Liver (tissue), 3 donors: ENCODE measurements around the gene KRTAP10-2.

ENCODE experiments used
- CTCF ChIP-seq: fragments of 150-350 bp; IDR thresholded peaks from 2 replicates; pipeline ENCODE4 v1.5.1; 2017; ENCODE audit warnings: improper control_type of control experiment, low read depth, low read length; ENCODE audit not compliant: missing input control
- EGR1 ChIP-seq, 2 donors: IDR thresholded peaks; 2 replicates each; pipeline ENCODE4 v1.6.1; 2016 to 2018; ENCODE audit warnings: antibody characterized with exemption in 2 of 2, low read depth in 2 of 2
- FOXA2 ChIP-seq: IDR thresholded peaks from 2 replicates; pipeline ENCODE4 v1.6.1; 2016; ENCODE audit warnings: antibody characterized with exemption
- GABPA ChIP-seq, 2 donors: IDR thresholded peaks in 1 of 2; conservative IDR thresholded peaks in 1 of 2; 2 replicates each; pipeline ENCODE4 v1.6.1; 2016; ENCODE audit warnings: antibody characterized with exemption in 2 of 2, mild to moderate bottlenecking in 1 of 2, moderate library complexity in 1 of 2
- HNF4G ChIP-seq: IDR thresholded peaks from 2 replicates; pipeline ENCODE4 v1.6.1; 2016; ENCODE audit warnings: antibody characterized with exemption
- MAX ChIP-seq: IDR thresholded peaks from 2 replicates; pipeline ENCODE4 v1.6.1; 2016; ENCODE audit warnings: antibody characterized with exemption
- RAD21 ChIP-seq, 2 donors: IDR thresholded peaks; 2 replicates each; pipeline ENCODE4 v1.6.1; 2016; ENCODE audit warnings: antibody characterized with exemption in 2 of 2, mild to moderate bottlenecking in 2 of 2
- RXRA ChIP-seq, 2 donors: IDR thresholded peaks; 2 replicates each; pipeline ENCODE4 v1.6.1; 2017 to 2018; ENCODE audit warnings: antibody characterized with exemption in 2 of 2, mild to moderate bottlenecking in 1 of 2
- SP1 ChIP-seq: IDR thresholded peaks from 2 replicates; pipeline ENCODE4 v1.6.1; 2018; ENCODE audit warnings: antibody characterized with exemption, mild to moderate bottlenecking
- TAF1 ChIP-seq: conservative IDR thresholded peaks from 2 replicates; pipeline ENCODE4 v1.6.1; 2016; ENCODE audit warnings: antibody characterized with exemption, mild to moderate bottlenecking
- YY1 ChIP-seq: IDR thresholded peaks from 2 replicates; pipeline ENCODE4 v1.6.1; 2016; ENCODE audit warnings: antibody characterized with exemption, mild to moderate bottlenecking
- TF ChIP-seq, protein P1 (sequence below): IDR thresholded peaks from 2 replicates; pipeline ENCODE4 v1.6.1; 2016; ENCODE audit warnings: antibody characterized with exemption, mild to moderate bottlenecking
- donor health status: healthy.
- donor health status: healthy.

DNA sequence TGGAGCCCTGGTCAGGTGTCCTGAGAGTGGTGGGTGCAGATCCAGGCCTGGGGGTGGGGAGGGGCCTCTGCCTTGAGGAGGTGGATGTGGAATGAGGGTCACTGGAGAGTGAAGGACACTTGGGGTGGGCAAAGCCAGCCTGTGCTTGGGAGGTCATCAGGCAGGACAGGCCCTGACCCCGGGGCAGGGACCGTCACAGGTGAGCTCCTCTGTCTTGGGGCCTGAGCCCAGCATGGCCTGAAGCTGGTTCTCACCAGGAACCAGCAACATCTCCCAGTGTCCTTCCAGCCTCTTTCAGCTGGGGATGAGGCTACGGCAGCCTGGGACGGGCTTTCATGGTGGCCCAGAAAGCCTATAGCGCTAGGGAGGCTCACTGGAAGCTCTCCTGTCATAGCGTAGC, 831 bp upstream of the KRTAP10-2 start:
- TF ChIP-seq CTCF = no peak
- TF ChIP-seq GABPA (IDR thresholded peaks at IDR 0.05 in 1 of 2, conservative IDR thresholded peaks at IDR 0.05 in 1 of 2) = no peak
- TF ChIP-seq, protein P1, sequence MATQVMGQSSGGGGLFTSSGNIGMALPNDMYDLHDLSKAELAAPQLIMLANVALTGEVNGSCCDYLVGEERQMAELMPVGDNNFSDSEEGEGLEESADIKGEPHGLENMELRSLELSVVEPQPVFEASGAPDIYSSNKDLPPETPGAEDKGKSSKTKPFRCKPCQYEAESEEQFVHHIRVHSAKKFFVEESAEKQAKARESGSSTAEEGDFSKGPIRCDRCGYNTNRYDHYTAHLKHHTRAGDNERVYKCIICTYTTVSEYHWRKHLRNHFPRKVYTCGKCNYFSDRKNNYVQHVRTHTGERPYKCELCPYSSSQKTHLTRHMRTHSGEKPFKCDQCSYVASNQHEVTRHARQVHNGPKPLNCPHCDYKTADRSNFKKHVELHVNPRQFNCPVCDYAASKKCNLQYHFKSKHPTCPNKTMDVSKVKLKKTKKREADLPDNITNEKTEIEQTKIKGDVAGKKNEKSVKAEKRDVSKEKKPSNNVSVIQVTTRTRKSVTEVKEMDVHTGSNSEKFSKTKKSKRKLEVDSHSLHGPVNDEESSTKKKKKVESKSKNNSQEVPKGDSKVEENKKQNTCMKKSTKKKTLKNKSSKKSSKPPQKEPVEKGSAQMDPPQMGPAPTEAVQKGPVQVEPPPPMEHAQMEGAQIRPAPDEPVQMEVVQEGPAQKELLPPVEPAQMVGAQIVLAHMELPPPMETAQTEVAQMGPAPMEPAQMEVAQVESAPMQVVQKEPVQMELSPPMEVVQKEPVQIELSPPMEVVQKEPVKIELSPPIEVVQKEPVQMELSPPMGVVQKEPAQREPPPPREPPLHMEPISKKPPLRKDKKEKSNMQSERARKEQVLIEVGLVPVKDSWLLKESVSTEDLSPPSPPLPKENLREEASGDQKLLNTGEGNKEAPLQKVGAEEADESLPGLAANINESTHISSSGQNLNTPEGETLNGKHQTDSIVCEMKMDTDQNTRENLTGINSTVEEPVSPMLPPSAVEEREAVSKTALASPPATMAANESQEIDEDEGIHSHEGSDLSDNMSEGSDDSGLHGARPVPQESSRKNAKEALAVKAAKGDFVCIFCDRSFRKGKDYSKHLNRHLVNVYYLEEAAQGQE = no peak
- TF ChIP-seq MAX = no peak
- TF ChIP-seq EGR1 (IDR thresholded peaks at IDR 0.05; ENCODE audit: low read depth in 2 of 2) = no peak
- TF ChIP-seq RXRA (IDR thresholded peaks at IDR 0.05) = no peak
- TF ChIP-seq SP1 = no peak
- no peak for TF ChIP-seq YY1
- no peak for TF ChIP-seq HNF4G
- no peak for TF ChIP-seq TAF1
- no peak for TF ChIP-seq RAD21 (IDR thresholded peaks at IDR 0.05)
- TF ChIP-seq FOXA2 = no peak
